GM12878 (cell line): ENCODE results near the gene KRTAP4-16. TPM values are rescaled to one million over a fixed set of nuclear protein-coding genes. Genes with fewer than 3 reads are reported as not detected.
"Not testable (repeated sequence)": the region's sequence is repeated elsewhere in the genome, so short reads cannot be mapped to it uniquely, and the experiment has no call there.

Experiments
- ATAC-seq: fragments of 200-7000 bp; cut with Tn5 transposase; 3 replicates; pipeline ENCODE4 v1.9.1; 2020; ENCODE audit warnings: mild to moderate bottlenecking, moderate library complexity
- BruUV-seq: library from RNA; stranded (reverse); fragments of 400-500 nt; replicated peaks from 2 replicates; lab custom pipeline; 2021; lab: Mats Ljungman, UMichigan
- CTCF ChIA-PET: fragments of 300-600 bp; sonication (Branson Sonifier 250); formaldehyde crosslinking; extraction: SDS; loops from one replicate; lab custom pipeline; 2021; ENCODE audit warnings: inconsistent platforms; lab: Yijun Ruan, JAX
- POLR2A ChIA-PET: fragments of 350-600 bp; formaldehyde crosslinking; extraction: SDS; loops from one replicate; lab custom pipeline; 2021; ENCODE audit warnings: inconsistent platforms; lab: Charles Lee
- RAD21 ChIA-PET: fragments of 300-600 bp; sonication (Branson Sonifier 250); formaldehyde crosslinking; loops from one replicate; lab custom pipeline; 2023; ENCODE audit warnings: antibody characterized with exemption; ENCODE audit not compliant: unreplicated experiment; lab: Charles Lee
- SMC1A ChIA-PET: fragments of 300-600 bp; sonication (Branson Sonifier 250); formaldehyde crosslinking; loops from one replicate; lab custom pipeline; 2023; ENCODE audit not compliant: unreplicated experiment, uncharacterized antibody; lab: Charles Lee
- DNase-seq: peaks from one replicate; pipeline ENCODE4 v3.0.0-alpha.2; 2011; ENCODE audit warnings: low read depth, low spot score
- FAIRE-seq: peaks from 3 replicates; lab custom pipeline; 2011; peaks lifted over from hg19 to GRCh38; lab: Jason Lieb, UNC
- H2AFZ ChIP-seq: 2 replicates; pipeline ENCODE4 v1.6.0; 2011; ENCODE audit warnings: low read depth, low read length, control low read depth; ENCODE audit not compliant: control insufficient read depth
- H3K27ac ChIP-seq: 2 replicates; pipeline ENCODE4 v1.5.1; 2011; ENCODE audit warnings: control low read depth; ENCODE audit not compliant: control insufficient read depth, insufficient read depth
- H3K27me3 ChIP-seq, 2 experiments: replicated peaks in 1 of 2; 2 replicates each; pipeline versions ENCODE4 v1.6.0 to v1.6.1; 2011; ENCODE audit warnings: low read length in 1 of 2; ENCODE audit not compliant: control insufficient read depth in 2 of 2, insufficient read depth in 2 of 2
- H3K36me3 ChIP-seq, 2 experiments: 2 replicates each; pipeline ENCODE4 v1.5.1; 2011; ENCODE audit warnings: low read length in 1 of 2; ENCODE audit not compliant: control insufficient read depth in 2 of 2, insufficient read depth in 2 of 2
- H3K4me1 ChIP-seq: 2 replicates; pipeline ENCODE4 v1.6.1; 2011; ENCODE audit warnings: mild to moderate bottlenecking, low read length, moderate library complexity, mixed read lengths; ENCODE audit not compliant: control insufficient read depth, insufficient read depth
- H3K4me2 ChIP-seq: 2 replicates; pipeline ENCODE4 v1.6.0; 2011; ENCODE audit warnings: control low read depth; ENCODE audit not compliant: control insufficient read depth, insufficient read depth
- H3K4me3 ChIP-seq: fragments of 200-600 bp; sonication (generic); 2 replicates; pipeline ENCODE4 v1.5.1; 2016
- H3K79me2 ChIP-seq: 2 replicates; pipeline ENCODE4 v1.6.0; 2011; ENCODE audit warnings: low read length; ENCODE audit not compliant: control insufficient read depth, insufficient read depth
- H3K9ac ChIP-seq: 2 replicates; pipeline ENCODE4 v1.8.0; 2011; ENCODE audit warnings: low read length, control low read depth, mixed read lengths; ENCODE audit not compliant: control insufficient read depth, insufficient read depth
- H3K9me3 ChIP-seq: replicated peaks from 3 replicates; pipeline ENCODE4 v1.5.1; 2011; ENCODE audit warnings: mild to moderate bottlenecking, low read length; ENCODE audit not compliant: control insufficient read depth, insufficient read depth
- H4K20me1 ChIP-seq: 2 replicates; pipeline ENCODE4 v1.6.0; 2011; ENCODE audit not compliant: control insufficient read depth, insufficient read depth
- BACH1 ChIP-seq: fragments of 450-650 bp; IDR thresholded peaks from 2 replicates; pipeline ENCODE4 v1.6.1; 2017; ENCODE audit warnings: mild to moderate bottlenecking, borderline replicate concordance
- EGR1 ChIP-seq, 2 experiments: IDR thresholded peaks; 1 replicate in 1 of 2; 2 replicates in 1 of 2; pipeline ENCODE4 v1.6.1; 2011 to 2012; ENCODE audit warnings: low read depth in 2 of 2, low read length in 2 of 2, borderline replicate concordance in 1 of 2, mild to moderate bottlenecking in 1 of 2, moderate library complexity in 1 of 2
- HDAC2 ChIP-seq: fragments of 200-600 bp; sonication (generic); IDR thresholded peaks from 2 replicates; pipeline ENCODE4 v1.6.1; 2017
- NRF1 ChIP-seq: conservative IDR thresholded peaks from 2 replicates; pipeline ENCODE4 v1.6.1; 2011; ENCODE audit warnings: mild to moderate bottlenecking, low read depth, low read length, improper control_type of control experiment
- SP1 ChIP-seq: IDR thresholded peaks from one replicate; pipeline ENCODE4 v1.6.1; 2011; ENCODE audit warnings: low read depth, low read length
- SREBF2 ChIP-seq: IDR thresholded peaks from 2 replicates; pipeline ENCODE4 v1.6.1; 2012; ENCODE audit warnings: mild to moderate bottlenecking, low read length
- TBL1XR1 ChIP-seq: IDR thresholded peaks from 2 replicates; pipeline ENCODE4 v1.6.1; 2012; ENCODE audit warnings: low read depth, low read length, improper control_type of control experiment
- ZNF24 ChIP-seq: fragments of 450-650 bp; IDR thresholded peaks from 2 replicates; pipeline ENCODE4 v1.6.1; 2017; ENCODE audit warnings: antibody characterized with exemption, mild to moderate bottlenecking
- WGBS: methylation state at CpG from one replicate; pipeline ENCODE4 v1.1.6; 2016; ENCODE audit warnings: low lambda C conversion rate; ENCODE audit not compliant: insufficient replicate concordance, insufficient coverage; ENCODE audit errors: missing lambda C conversion rate; 5-methylcytosine and 5-hydroxymethylcytosine counted together
- in situ Hi-C: fragments of 300-500 bp; cut with MboI; formaldehyde crosslinking; loops from 9 replicates; pipeline ENCODE4 v1.14.3; 2018; ENCODE audit warnings: mixed read lengths
- intact Hi-C: fragments of 100-400 bp; cut with micrococcal nuclease; formaldehyde crosslinking; loops from one replicate; pipeline ENCODE4 v1.14.2; 2022; ENCODE audit not compliant: unreplicated experiment
- polyA plus RNA-seq, 11 experiments: library from polyadenylated mRNA; depleted of rRNA in 4 of 11; unstranded in 6 of 11; stranded (reverse) in 5 of 11; fragments of >200 nt; fragmentation: Nextera tagmentation in 4 of 11; fragmentation: Illumina TruSeq in 1 of 11; extraction: Ambion mirVana in 4 of 11; extraction: Trizol in 1 of 11; gene quantifications; 1 replicate in 1 of 11; 2 replicates in 10 of 11; pipeline versions ENCODE4 v1.2.1 to v1.2.3, GENCODE V29; 2011 to 2016; ENCODE audit warnings: inconsistent platforms in 2 of 11, missing spikeins in 2 of 11, low read depth in 1 of 11
- total RNA-seq, 4 experiments: library from RNA; depleted of rRNA in 3 of 4; stranded (reverse); fragments of >200 nt in 3 of 4; fragmentation: Illumina TruSeq in 1 of 4; extraction: Trizol in 1 of 4; gene quantifications; 2 replicates each; pipeline versions ENCODE4 v1.2.1 to v1.2.3, GENCODE V29; 2013 to 2021
- TF ChIP-seq, protein P1 (sequence below): IDR thresholded peaks from 2 replicates; pipeline ENCODE4 v1.6.1; 2011; ENCODE audit warnings: low read depth, mild to moderate bottlenecking, low read length, moderate library complexity, borderline replicate concordance; ENCODE audit errors: extremely low read depth
- TF ChIP-seq, protein P2 (sequence below): IDR thresholded peaks from 2 replicates; pipeline ENCODE4 v1.6.1; 2012; ENCODE audit warnings: improper control_type of control experiment, low read depth, low read length; ENCODE audit not compliant: insufficient replicate concordance

Gene KRTAP4-16
- total and polyA plus RNA-seq, 10 of the 15 experiments (the other 5 are each of a cell fraction or from before 2014, with no cell fraction given), result not detected

DNA sequence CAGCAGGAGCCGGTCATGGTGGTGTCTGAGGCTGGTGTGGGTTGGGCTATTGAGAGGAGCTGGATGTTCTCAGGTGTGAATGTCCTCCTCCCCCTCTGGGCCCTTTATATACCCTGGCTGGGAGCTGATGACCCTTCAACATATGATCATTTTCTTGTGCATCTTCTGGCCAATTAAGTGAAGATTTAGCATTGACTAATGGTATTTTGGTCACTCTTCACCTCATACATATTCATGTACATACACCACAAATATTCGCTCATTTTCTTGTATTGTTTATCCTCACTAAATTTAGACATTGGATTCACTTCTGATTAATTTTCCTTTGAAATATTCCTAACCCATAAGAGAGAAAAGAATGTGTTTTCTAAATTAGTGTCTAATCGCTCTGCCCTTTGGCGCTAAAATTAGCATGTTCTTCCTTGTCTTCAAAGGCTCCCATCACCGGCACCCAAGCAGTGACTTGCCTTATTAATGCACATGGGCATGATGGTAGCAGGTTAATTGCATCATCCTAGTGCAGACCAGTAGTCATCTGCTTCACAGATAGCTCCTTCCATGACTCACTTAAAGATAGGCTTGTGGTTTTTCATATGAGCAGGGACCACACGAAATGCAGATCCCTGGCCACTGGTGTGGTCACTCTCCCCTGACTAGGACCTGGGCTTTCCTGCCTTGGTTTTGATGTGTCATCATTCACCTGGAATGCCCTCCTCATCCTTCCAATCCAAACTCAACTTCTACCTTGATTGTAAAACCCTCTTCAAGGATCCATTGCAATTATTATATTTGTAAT is 36.0 kb downstream of the KRTAP4-16 start, which contains the start of gene KRTAP2-4:
Gene KRTAP2-4, minus strand, starts transcription at position 51 of the 796 bp plus-strand sequence. Its CDS starts 34 bp downstream, at position 17.
- Histone ChIP-seq H3K36me3 (no peaks in the 10 kb centered on the region), H3K27me3 (no peaks in the 10 kb centered on the region; a peak in 2 of 4 replicates), H4K20me1 (no peaks in the 10 kb centered on the region), H3K4me1 (no peaks in the 10 kb centered on the region), H3K9me3 (no peaks in the 10 kb centered on the region), H3K27ac (no peak within 1 kb of the TSS), H3K9ac (no peak within 1 kb of the TSS), H3K4me3 (no peak within 1 kb of the TSS), H3K4me2 (no peak within 1 kb of the TSS)
- in situ Hi-C loops (no loop called here), intact Hi-C loops (no loop called here)
- no TSS peak for BruUV-seq
- WGBS, result 56% methylated on average over 6 of the region's 6 CpGs
- no peak for DNase-seq
- RAD21 ChIA-PET, result no interaction called here
- FAIRE-seq, result no peak
- POLR2A ChIA-PET, result no interaction called here
- SMC1A ChIA-PET, result no interaction called here
- CTCF ChIA-PET, result no interaction called here
- ATAC-seq, result no peak
- TF ChIP-seq BACH1 (no peak), HDAC2 (no peak), SREBF2 (no peak), EGR1 (IDR thresholded peaks at IDR 0.05; ENCODE audit: borderline replicate concordance in 1 of 2, low read depth in 2 of 2, low read length in 2 of 2) (no peak), NRF1 (no peak), ZNF24 (no peak), TBL1XR1 (no peak), SP1 (no peak)
- TF ChIP-seq, protein P1, sequence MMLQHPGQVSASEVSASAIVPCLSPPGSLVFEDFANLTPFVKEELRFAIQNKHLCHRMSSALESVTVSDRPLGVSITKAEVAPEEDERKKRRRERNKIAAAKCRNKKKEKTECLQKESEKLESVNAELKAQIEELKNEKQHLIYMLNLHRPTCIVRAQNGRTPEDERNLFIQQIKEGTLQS, result no peak
- TF ChIP-seq, protein P2, sequence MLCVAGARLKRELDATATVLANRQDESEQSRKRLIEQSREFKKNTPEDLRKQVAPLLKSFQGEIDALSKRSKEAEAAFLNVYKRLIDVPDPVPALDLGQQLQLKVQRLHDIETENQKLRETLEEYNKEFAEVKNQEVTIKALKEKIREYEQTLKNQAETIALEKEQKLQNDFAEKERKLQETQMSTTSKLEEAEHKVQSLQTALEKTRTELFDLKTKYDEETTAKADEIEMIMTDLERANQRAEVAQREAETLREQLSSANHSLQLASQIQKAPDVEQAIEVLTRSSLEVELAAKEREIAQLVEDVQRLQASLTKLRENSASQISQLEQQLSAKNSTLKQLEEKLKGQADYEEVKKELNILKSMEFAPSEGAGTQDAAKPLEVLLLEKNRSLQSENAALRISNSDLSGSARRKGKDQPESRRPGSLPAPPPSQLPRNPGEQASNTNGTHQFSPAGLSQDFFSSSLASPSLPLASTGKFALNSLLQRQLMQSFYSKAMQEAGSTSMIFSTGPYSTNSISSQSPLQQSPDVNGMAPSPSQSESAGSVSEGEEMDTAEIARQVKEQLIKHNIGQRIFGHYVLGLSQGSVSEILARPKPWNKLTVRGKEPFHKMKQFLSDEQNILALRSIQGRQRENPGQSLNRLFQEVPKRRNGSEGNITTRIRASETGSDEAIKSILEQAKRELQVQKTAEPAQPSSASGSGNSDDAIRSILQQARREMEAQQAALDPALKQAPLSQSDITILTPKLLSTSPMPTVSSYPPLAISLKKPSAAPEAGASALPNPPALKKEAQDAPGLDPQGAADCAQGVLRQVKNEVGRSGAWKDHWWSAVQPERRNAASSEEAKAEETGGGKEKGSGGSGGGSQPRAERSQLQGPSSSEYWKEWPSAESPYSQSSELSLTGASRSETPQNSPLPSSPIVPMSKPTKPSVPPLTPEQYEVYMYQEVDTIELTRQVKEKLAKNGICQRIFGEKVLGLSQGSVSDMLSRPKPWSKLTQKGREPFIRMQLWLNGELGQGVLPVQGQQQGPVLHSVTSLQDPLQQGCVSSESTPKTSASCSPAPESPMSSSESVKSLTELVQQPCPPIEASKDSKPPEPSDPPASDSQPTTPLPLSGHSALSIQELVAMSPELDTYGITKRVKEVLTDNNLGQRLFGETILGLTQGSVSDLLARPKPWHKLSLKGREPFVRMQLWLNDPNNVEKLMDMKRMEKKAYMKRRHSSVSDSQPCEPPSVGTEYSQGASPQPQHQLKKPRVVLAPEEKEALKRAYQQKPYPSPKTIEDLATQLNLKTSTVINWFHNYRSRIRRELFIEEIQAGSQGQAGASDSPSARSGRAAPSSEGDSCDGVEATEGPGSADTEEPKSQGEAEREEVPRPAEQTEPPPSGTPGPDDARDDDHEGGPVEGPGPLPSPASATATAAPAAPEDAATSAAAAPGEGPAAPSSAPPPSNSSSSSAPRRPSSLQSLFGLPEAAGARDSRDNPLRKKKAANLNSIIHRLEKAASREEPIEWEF, result no peak
- TF ChIP-seq, all 136 proteins: peak for 0
- Histone ChIP-seq H2AFZ (no peak within 1 kb of the TSS), H3K79me2 (no peaks in the 10 kb centered on the region)

DNA sequence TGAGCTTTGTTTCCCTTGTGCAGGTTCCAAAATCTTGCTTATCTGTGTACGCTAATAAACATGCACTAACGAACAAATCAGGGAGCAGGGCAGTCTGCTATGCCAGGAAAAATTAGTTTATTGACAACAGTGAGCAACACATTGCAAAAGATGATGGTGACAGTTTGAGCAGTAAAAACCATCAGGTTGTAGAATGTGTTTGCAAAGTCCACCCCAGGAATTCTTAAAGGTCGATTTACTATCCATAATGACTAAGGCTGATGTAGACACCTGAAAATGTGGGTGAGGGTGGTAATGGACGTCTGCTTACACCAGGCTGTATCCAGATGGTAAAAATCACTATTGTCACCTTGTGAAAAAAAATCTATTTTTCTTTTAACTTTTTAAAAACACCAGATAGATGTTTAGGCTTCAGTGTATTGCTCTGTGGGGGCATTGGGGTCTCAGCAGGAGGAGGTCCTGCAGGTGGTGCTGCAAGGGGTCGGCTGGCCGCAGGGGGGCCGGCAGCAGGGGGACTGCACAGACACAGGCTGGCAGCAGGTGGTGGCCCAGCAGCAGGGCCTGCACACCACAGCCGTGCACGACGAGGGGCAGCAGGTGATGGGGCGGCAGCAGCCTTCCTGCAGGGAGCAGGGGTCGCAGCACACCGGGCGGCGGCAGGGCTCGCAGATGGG is 36.9 kb downstream of the KRTAP4-16 start:
- H4K20me1 ChIP-seq, H3K9me3 ChIP-seq, RAD21 ChIA-PET, ATAC-seq, POLR2A ChIA-PET, H3K36me3 ChIP-seq, DNase-seq, H3K27ac ChIP-seq, SMC1A ChIA-PET, FAIRE-seq, H3K4me3 ChIP-seq, intact Hi-C loops, H3K27me3 ChIP-seq, H2AFZ ChIP-seq, H3K4me2 ChIP-seq, H3K79me2 ChIP-seq, H3K9ac ChIP-seq, H3K4me1 ChIP-seq, in situ Hi-C loops, BruUV-seq: not testable (repeated sequence)
- WGBS, result 24% methylated on average over 7 of the region's 16 CpGs
- CTCF ChIA-PET, result interaction anchor here (0.6 kb wide), 1 partner anchor 25 kb away, joined by 3 read pairs; no protein-coding TSS in a partner anchor
